Measurements from ENCODE around the gene TEX2. TPM values are rescaled to one million over a fixed set of nuclear protein-coding genes. Genes with fewer than 3 reads are reported as not detected.

The TEX2 gene
- total RNA-seq, 1 experiment from 2014 or later: 27.9 TPM

- ChIA-PET POLR2A (ENCODE audit: unreplicated experiment) (no interaction called here), CTCF (no interaction called here)
- Histone ChIP-seq H3K4me1 (replicated peaks; ENCODE audit: insufficient read depth) (peaks cover 13% of the 10 kb centered on the region), H3K27me3 (ENCODE audit: insufficient read depth, low read depth) (no peaks in the 10 kb centered on the region), H3K4me3 (no peak overlapping the region), H3K9me2 (ENCODE audit: insufficient read depth) (no peaks in the 10 kb centered on the region), H3K4me2 (no peak overlapping the region), H3K9me3 (ENCODE audit: insufficient read depth, low read depth) (no peaks in the 10 kb centered on the region), H3K36me3 (ENCODE audit: low read depth) (peaks cover 5% of the 10 kb centered on the region), H4K20me1 (ENCODE audit: insufficient read depth) (no peaks in the 10 kb centered on the region), H2AFZ (no peak overlapping the region), H3K27ac (no peak overlapping the region), H3K79me2 (ENCODE audit: low read depth) (peaks cover 5% of the 10 kb centered on the region; the same call in 1 of the 2 replicates), H3F3A (ENCODE audit: insufficient read depth, low read depth) (peaks cover 43% of the 10 kb centered on the region)
- BruUV-seq (replicated peaks): no TSS peak
- no peak for DNase-seq
- intact Hi-C loops (cut with micrococcal nuclease; ENCODE audit: unreplicated experiment): no loop called here
- TF ChIP-seq CTCF (conservative IDR thresholded peaks at IDR 0.05): no peak
- no peak for TF ChIP-seq EZH2 (IDR thresholded peaks at IDR 0.05; ENCODE audit: low read depth)
Observed at GRCh38 chr17:64152428-64153125, 110.5 kb downstream of the TEX2 start.

- Histone ChIP-seq H3K36me3 (ENCODE audit: low read depth) (peaks cover 16% of the 10 kb centered on the region), H3K9me3 (ENCODE audit: insufficient read depth, low read depth) (no peaks in the 10 kb centered on the region), H3K4me1 (replicated peaks; ENCODE audit: insufficient read depth) (peaks cover 19% of the 10 kb centered on the region), H3F3A (ENCODE audit: insufficient read depth, low read depth) (peaks cover 59% of the 10 kb centered on the region), H3K27ac (no peak overlapping the region), H3K4me3 (no peak overlapping the region), H2AFZ (no peak overlapping the region), H3K4me2 (no peak overlapping the region), H3K27me3 (ENCODE audit: insufficient read depth, low read depth) (no peaks in the 10 kb centered on the region), H4K20me1 (ENCODE audit: insufficient read depth) (no peaks in the 10 kb centered on the region), H3K9me2 (ENCODE audit: insufficient read depth) (no peaks in the 10 kb centered on the region), H3K79me2 (ENCODE audit: low read depth) (peaks cover 21% of the 10 kb centered on the region)
- CTCF ChIA-PET: no interaction called here
- TF ChIP-seq EZH2 (IDR thresholded peaks at IDR 0.05; ENCODE audit: low read depth) (no peak), CTCF (conservative IDR thresholded peaks at IDR 0.05) (no peak)
- POLR2A ChIA-PET (ENCODE audit: unreplicated experiment): no interaction called here
- no peak for DNase-seq
- no TSS peak for BruUV-seq (replicated peaks)
- intact Hi-C loops (cut with micrococcal nuclease; ENCODE audit: unreplicated experiment): no loop called here
Observed at GRCh38 chr17:64151016-64151368, 112.1 kb downstream of the TEX2 start.

GRCh38 chr17:64150237-64151015 lies 112.6 kb downstream of the TEX2 start:
- H3K9me2 ChIP-seq (ENCODE audit: insufficient read depth): no peaks in the 10 kb centered on the region
- DNase-seq: peak in 1 of 2 experiments; percentile 56
- H3K27me3 ChIP-seq (ENCODE audit: insufficient read depth, low read depth): no peaks in the 10 kb centered on the region
- no TSS peak for BruUV-seq (replicated peaks)
- TF ChIP-seq CTCF (conservative IDR thresholded peaks at IDR 0.05) (no peak), EZH2 (IDR thresholded peaks at IDR 0.05; ENCODE audit: low read depth) (no peak)
- H3K27ac ChIP-seq: peak overlapping the region; percentile 18; the same call in 1 of the 2 replicates
- no peaks in the 10 kb centered on the region for H3K9me3 ChIP-seq (ENCODE audit: insufficient read depth, low read depth)
- peaks cover 59% of the 10 kb centered on the region for H3F3A ChIP-seq (ENCODE audit: insufficient read depth, low read depth)
- intact Hi-C loops (cut with micrococcal nuclease; ENCODE audit: unreplicated experiment): no loop called here
- peak overlapping the region; percentile 15; the same call in 1 of the 2 replicates for H3K4me2 ChIP-seq
- H3K4me1 ChIP-seq (replicated peaks; ENCODE audit: insufficient read depth): peaks cover 19% of the 10 kb centered on the region
- no peak overlapping the region for H3K4me3 ChIP-seq
- CTCF ChIA-PET: no interaction called here
- POLR2A ChIA-PET (ENCODE audit: unreplicated experiment): interaction anchor here (0.5 kb wide), 1 partner anchor 46 kb away, joined by 3 read pairs; no protein-coding TSS in a partner anchor
- H3K36me3 ChIP-seq (ENCODE audit: low read depth): peaks cover 16% of the 10 kb centered on the region
- peaks cover 22% of the 10 kb centered on the region for H3K79me2 ChIP-seq (ENCODE audit: low read depth)
- H4K20me1 ChIP-seq (ENCODE audit: insufficient read depth): no peaks in the 10 kb centered on the region
- no peak overlapping the region for H2AFZ ChIP-seq

Measured in PC-9 (cell line).